Panc1 (cell line): ENCODE data around the gene CASP2. TPM values are rescaled to one million over a fixed set of nuclear protein-coding genes. Genes with fewer than 3 reads are reported as not detected.

ENCODE experiments used
- ATAC-seq: fragments of 200-7000 bp; cut with Tn5 transposase; 2 replicates; pipeline ENCODE4 v1.9.1; 2020; ENCODE audit warnings: mild to moderate bottlenecking, moderate library complexity
- BruUV-seq: library from RNA; stranded (reverse); fragments of 400-500 nt; replicated peaks from 2 replicates; lab custom pipeline; 2021; lab: Mats Ljungman, UMichigan
- CTCF ChIA-PET: fragments of 300-600 bp; sonication (Branson Sonifier 250); formaldehyde crosslinking; loops from one replicate; lab custom pipeline; 2022; ENCODE audit warnings: antibody characterized with exemption; lab: Charles Lee
- POLR2A ChIA-PET: fragments of 300-600 bp; sonication (Branson Sonifier 250); formaldehyde crosslinking; loops from one replicate; lab custom pipeline; 2022; ENCODE audit warnings: antibody characterized with exemption; lab: Charles Lee
- DNase-seq: peaks from one replicate; pipeline ENCODE4 v3.0.0-alpha.2; 2010; ENCODE audit warnings: low read depth, low spot score
- H3K27ac ChIP-seq: 2 replicates; pipeline ENCODE4 v1.5.1; 2011; ENCODE audit warnings: mild to moderate bottlenecking, low read length, inconsistent platforms
- H3K27me3 ChIP-seq: fragments of 200-500 bp; sonication (Bioruptor generic); 2 replicates; pipeline ENCODE4 v1.6.0; 2014; ENCODE audit warnings: low read length, inconsistent platforms; ENCODE audit not compliant: control insufficient read depth, insufficient read depth
- H3K36me3 ChIP-seq: fragments of 200-500 bp; sonication (Bioruptor generic); 2 replicates; pipeline ENCODE4 v1.5.1; 2014; ENCODE audit warnings: inconsistent platforms, mild to moderate bottlenecking, low read length, moderate library complexity; ENCODE audit not compliant: control insufficient read depth, insufficient read depth
- H3K4me1 ChIP-seq: 2 replicates; pipeline ENCODE4 v1.5.1; 2011; ENCODE audit warnings: inconsistent platforms, mild to moderate bottlenecking, low read length, moderate library complexity; ENCODE audit not compliant: control insufficient read depth, insufficient read depth
- H3K4me3 ChIP-seq, 2 experiments: 2 replicates each; pipeline ENCODE4 v1.5.1; 2011 to 2012; ENCODE audit warnings: low read depth in 2 of 2, low read length in 2 of 2, mild to moderate bottlenecking in 2 of 2, inconsistent platforms in 1 of 2, moderate library complexity in 1 of 2
- H3K9me3 ChIP-seq: fragments of 200-500 bp; sonication (Bioruptor generic); 2 replicates; pipeline ENCODE4 v1.5.1; 2014; ENCODE audit warnings: low read depth, mild to moderate bottlenecking, inconsistent platforms, low read length, moderate library complexity; ENCODE audit not compliant: control insufficient read depth, insufficient read depth
- POLR2AphosphoS5 ChIP-seq: IDR thresholded peaks from 2 replicates; pipeline ENCODE4 v1.6.1; 2012; ENCODE audit warnings: mild to moderate bottlenecking, low read depth, low read length, moderate library complexity
- REST ChIP-seq, 2 experiments: IDR thresholded peaks; 2 replicates each; pipeline ENCODE4 v1.6.1; 2011 to 2012; ENCODE audit warnings: low read depth in 2 of 2, control low read depth in 1 of 2, low read length in 1 of 2, mild to moderate bottlenecking in 1 of 2, moderate library complexity in 1 of 2; ENCODE audit not compliant: insufficient read depth in 1 of 2
- SIN3A ChIP-seq: IDR thresholded peaks from 2 replicates; pipeline ENCODE4 v1.6.1; 2012; ENCODE audit warnings: low read depth, mild to moderate bottlenecking, low read length, moderate library complexity, borderline replicate concordance; ENCODE audit not compliant: insufficient read depth
- TCF7L2 ChIP-seq: IDR thresholded peaks from 2 replicates; pipeline ENCODE4 v1.6.1; 2011; ENCODE audit warnings: mild to moderate bottlenecking, low read depth, low read length, inconsistent platforms
- in situ Hi-C: cut with HindIII; loops from 2 replicates; pipeline ENCODE4 v1.10.0; 2016; ENCODE audit warnings: low sequenced_read_pairs, low pct_unique_long_range_greater_than_20kb
- intact Hi-C: fragments of 100-400 bp; cut with micrococcal nuclease; formaldehyde crosslinking; loops from one replicate; pipeline ENCODE4 v1.10.0; 2022; ENCODE audit not compliant: unreplicated experiment
- total RNA-seq: library from RNA; stranded (reverse); gene quantifications from one replicate; pipeline ENCODE4 v1.2.1, GENCODE V29; 2021; ENCODE audit not compliant: unreplicated experiment
- TF ChIP-seq, protein P1 (sequence below): fragments of 450-650 bp; IDR thresholded peaks from 2 replicates; pipeline ENCODE4 v1.5.1; 2017; ENCODE audit warnings: mild to moderate bottlenecking

The CASP2 gene
- total RNA-seq, 1 experiment from 2014 or later: 47.4 TPM

- no peak overlapping the region for H3K4me3 ChIP-seq
- no peaks in the 10 kb centered on the region for H3K4me1 ChIP-seq
- H3K27ac ChIP-seq: no peak overlapping the region
- ChIA-PET CTCF (no interaction called here), POLR2A (no interaction called here)
- H3K27me3 ChIP-seq: no peaks in the 10 kb centered on the region
- in situ Hi-C loops: no loop called here
- TF ChIP-seq REST (IDR thresholded peaks at IDR 0.05; ENCODE audit: insufficient read depth in 1 of 2, low read depth in 2 of 2, low read length in 1 of 2) (no peak), POLR2AphosphoS5 (no peak), TCF7L2 (no peak), SIN3A (no peak)
- TF ChIP-seq, protein P1, sequence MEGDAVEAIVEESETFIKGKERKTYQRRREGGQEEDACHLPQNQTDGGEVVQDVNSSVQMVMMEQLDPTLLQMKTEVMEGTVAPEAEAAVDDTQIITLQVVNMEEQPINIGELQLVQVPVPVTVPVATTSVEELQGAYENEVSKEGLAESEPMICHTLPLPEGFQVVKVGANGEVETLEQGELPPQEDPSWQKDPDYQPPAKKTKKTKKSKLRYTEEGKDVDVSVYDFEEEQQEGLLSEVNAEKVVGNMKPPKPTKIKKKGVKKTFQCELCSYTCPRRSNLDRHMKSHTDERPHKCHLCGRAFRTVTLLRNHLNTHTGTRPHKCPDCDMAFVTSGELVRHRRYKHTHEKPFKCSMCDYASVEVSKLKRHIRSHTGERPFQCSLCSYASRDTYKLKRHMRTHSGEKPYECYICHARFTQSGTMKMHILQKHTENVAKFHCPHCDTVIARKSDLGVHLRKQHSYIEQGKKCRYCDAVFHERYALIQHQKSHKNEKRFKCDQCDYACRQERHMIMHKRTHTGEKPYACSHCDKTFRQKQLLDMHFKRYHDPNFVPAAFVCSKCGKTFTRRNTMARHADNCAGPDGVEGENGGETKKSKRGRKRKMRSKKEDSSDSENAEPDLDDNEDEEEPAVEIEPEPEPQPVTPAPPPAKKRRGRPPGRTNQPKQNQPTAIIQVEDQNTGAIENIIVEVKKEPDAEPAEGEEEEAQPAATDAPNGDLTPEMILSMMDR: no peak
- intact Hi-C loops: no loop called here
- ATAC-seq (no peak), DNase-seq (no peak)
- H3K9me3 ChIP-seq: no peaks in the 10 kb centered on the region
- no TSS peak for BruUV-seq
- H3K36me3 ChIP-seq: no peaks in the 10 kb centered on the region
Measured at GRCh38 chr7:143252006-143252405, 36.1 kb upstream of the CASP2 start.

DNA sequence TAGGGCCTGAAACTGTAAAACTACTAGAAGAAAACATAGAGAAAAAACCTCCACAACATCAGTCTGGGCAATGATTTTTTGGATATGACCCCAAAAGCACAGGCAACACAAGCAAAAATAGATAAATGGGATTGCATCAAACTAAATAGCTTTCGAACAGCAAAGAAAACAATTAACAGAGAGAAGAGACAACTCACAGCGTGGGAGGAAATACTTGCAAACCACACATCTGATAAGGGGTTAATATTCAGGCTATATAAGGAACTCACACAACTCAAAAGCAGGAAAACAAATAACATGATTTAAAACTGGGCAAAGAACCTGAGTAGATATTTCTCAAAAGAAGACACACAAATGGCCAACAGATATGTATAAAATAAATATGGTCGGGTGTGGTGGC lies 32.6 kb upstream of the CASP2 start:
- Histone ChIP-seq H3K4me3 (no peak overlapping the region), H3K4me1 (no peaks in the 10 kb centered on the region), H3K27me3 (no peaks in the 10 kb centered on the region), H3K36me3 (no peaks in the 10 kb centered on the region), H3K9me3 (no peaks in the 10 kb centered on the region), H3K27ac (no peak overlapping the region)
- DNase-seq: no peak
- no TSS peak for BruUV-seq
- POLR2A ChIA-PET: no interaction called here
- TF ChIP-seq, protein P1: no peak
- TF ChIP-seq REST (IDR thresholded peaks at IDR 0.05; ENCODE audit: insufficient read depth in 1 of 2, low read depth in 2 of 2, low read length in 1 of 2): no peak
- TF ChIP-seq TCF7L2: no peak
- TF ChIP-seq SIN3A: no peak
- TF ChIP-seq POLR2AphosphoS5: no peak
- intact Hi-C loops: no loop called here
- CTCF ChIA-PET: interaction anchor here (1.6 kb wide), 1 partner anchor 15 kb away, joined by 4 read pairs; no protein-coding TSS in a partner anchor
- in situ Hi-C loops: no loop called here
- ATAC-seq: no peak
